Smooth muscle cell (in vitro differentiated cells): Measurements from ENCODE around the gene AGL. TPM values are rescaled to one million over a fixed set of nuclear protein-coding genes. Genes with fewer than 3 reads are reported as not detected.

Experiments used
- DNase-seq: peaks from one replicate; lab custom pipeline; 2025; ENCODE audit not compliant: unreplicated experiment; lab: John Stamatoyannopoulos, UW
- H2AFZ ChIP-seq: fragments of 200-600 bp; sonication (generic); 2 replicates; pipeline ENCODE4 v1.6.0; 2016; ENCODE audit warnings: antibody characterized with exemption, low read depth, mild to moderate bottlenecking
- H3F3A ChIP-seq: fragments of 200-600 bp; sonication (generic); 2 replicates; pipeline ENCODE4 v1.6.0; 2017; ENCODE audit warnings: antibody characterized with exemption, low read depth
- H3K27ac ChIP-seq: fragments of 200-600 bp; sonication (generic); 2 replicates; pipeline ENCODE4 v1.5.1; 2016; ENCODE audit warnings: low read depth, mild to moderate bottlenecking
- H3K27me3 ChIP-seq: fragments of 200-600 bp; sonication (generic); 2 replicates; pipeline ENCODE4 v1.6.1; 2016; ENCODE audit warnings: low read depth, mild to moderate bottlenecking
- H3K36me3 ChIP-seq: fragments of 200-600 bp; sonication (generic); 2 replicates; pipeline ENCODE4 v1.5.1; 2016; ENCODE audit warnings: low read depth
- H3K4me1 ChIP-seq: fragments of 200-600 bp; sonication (generic); 2 replicates; pipeline ENCODE4 v1.5.1; 2016; ENCODE audit warnings: low read depth
- H3K4me2 ChIP-seq: fragments of 200-600 bp; sonication (generic); 2 replicates; pipeline ENCODE4 v1.6.0; 2016; ENCODE audit warnings: mild to moderate bottlenecking
- H3K4me3 ChIP-seq: fragments of 200-600 bp; sonication (generic); 2 replicates; pipeline ENCODE4 v1.5.1; 2016; ENCODE audit warnings: mild to moderate bottlenecking
- H3K79me2 ChIP-seq: fragments of 200-600 bp; sonication (generic); 2 replicates; pipeline ENCODE4 v1.6.0; 2016; ENCODE audit warnings: low read depth, mild to moderate bottlenecking
- H3K9ac ChIP-seq: fragments of 200-600 bp; sonication (generic); 2 replicates; pipeline ENCODE4 v1.6.0; 2016; ENCODE audit warnings: low read depth
- H3K9me3 ChIP-seq: fragments of 200-600 bp; sonication (generic); replicated peaks from 2 replicates; pipeline ENCODE4 v1.5.1; 2016; ENCODE audit warnings: low read depth
- H4K20me1 ChIP-seq: fragments of 200-600 bp; sonication (generic); 2 replicates; pipeline ENCODE4 v1.6.0; 2016; ENCODE audit warnings: low read depth
- CTCF ChIP-seq: fragments of 200-600 bp; sonication (generic); IDR thresholded peaks from 2 replicates; pipeline ENCODE4 v1.5.1; 2017; ENCODE audit warnings: borderline replicate concordance, mild to moderate bottlenecking, antibody characterized with exemption; ENCODE audit not compliant: insufficient read depth, poor library complexity, severe bottlenecking
- WGBS: methylation state at CpG from one replicate; pipeline ENCODE4 v1.1.7; 2016; ENCODE audit warnings: low lambda C conversion rate; 5-methylcytosine and 5-hydroxymethylcytosine counted together
- polyA plus RNA-seq: library from polyadenylated mRNA; unstranded; fragments of >200 nt; fragmentation: Nextera tagmentation; extraction: Ambion mirVana; gene quantifications from 2 replicates; pipeline ENCODE4 v1.2.1, GENCODE V29; 2016
- total RNA-seq: library from RNA; depleted of rRNA; stranded (reverse); fragments of >200 nt; gene quantifications from 2 replicates; pipeline ENCODE4 v1.2.3, GENCODE V29; 2014

AGL gene
- total and polyA plus RNA-seq, 2 experiments from 2014 or later = 5.1 to 18.3 TPM

GRCh38 chr1:99945174-99945573 lies 95.0 kb downstream of the AGL start:
- H2AFZ ChIP-seq = no peak overlapping the region
- no peak overlapping the region for H3K4me3 ChIP-seq
- no peak overlapping the region for H3K9ac ChIP-seq
- H3K36me3 ChIP-seq = no peaks in the 10 kb centered on the region
- no peaks in the 10 kb centered on the region for H3F3A ChIP-seq
- no peaks in the 10 kb centered on the region for H4K20me1 ChIP-seq
- H3K79me2 ChIP-seq = no peaks in the 10 kb centered on the region
- no peak overlapping the region for H3K27ac ChIP-seq
- no peak overlapping the region for H3K4me2 ChIP-seq
- WGBS = 88% methylated on average over 1 of the region's 1 CpG
- no peaks in the 10 kb centered on the region for H3K9me3 ChIP-seq
- H3K4me1 ChIP-seq = peaks cover 5% of the 10 kb centered on the region
- H3K27me3 ChIP-seq = no peaks in the 10 kb centered on the region
- no peak for TF ChIP-seq CTCF
- DNase-seq = no peak

GRCh38 chr1:99950486-99950885 lies 100.3 kb downstream of the AGL start:
- Histone ChIP-seq H3K36me3 (no peaks in the 10 kb centered on the region), H3K9me3 (no peaks in the 10 kb centered on the region), H2AFZ (no peak overlapping the region), H4K20me1 (no peaks in the 10 kb centered on the region), H3K4me3 (no peak overlapping the region), H3K4me2 (no peak overlapping the region), H3K79me2 (no peaks in the 10 kb centered on the region), H3K27ac (no peak overlapping the region), H3K4me1 (no peaks in the 10 kb centered on the region), H3K9ac (no peak overlapping the region), H3F3A (no peaks in the 10 kb centered on the region), H3K27me3 (no peaks in the 10 kb centered on the region)
- no peak for DNase-seq
- WGBS = 94% methylated on average over 3 of the region's 3 CpGs
- no peak for TF ChIP-seq CTCF

- Histone ChIP-seq H3F3A (no peaks in the 10 kb centered on the region), H3K79me2 (no peaks in the 10 kb centered on the region), H3K9ac (no peak overlapping the region), H3K4me3 (no peak overlapping the region), H2AFZ (no peak overlapping the region), H3K36me3 (no peaks in the 10 kb centered on the region), H4K20me1 (no peaks in the 10 kb centered on the region), H3K4me1 (no peaks in the 10 kb centered on the region), H3K9me3 (no peaks in the 10 kb centered on the region), H3K27ac (no peak overlapping the region), H3K4me2 (no peak overlapping the region), H3K27me3 (no peaks in the 10 kb centered on the region)
- no peak for DNase-seq
- TF ChIP-seq CTCF = no peak
- WGBS = 93% methylated on average over 1 of the region's 1 CpG
These were observed 102.4 kb downstream of the AGL start for GRCh38 chr1:99952522-99952921.

GRCh38 chr1:99955375-99955774 lies 105.2 kb downstream of the AGL start:
- no peaks in the 10 kb centered on the region for H4K20me1 ChIP-seq
- WGBS = 89% methylated on average over 3 of the region's 3 CpGs
- H3K27ac ChIP-seq = no peak overlapping the region
- H3K4me3 ChIP-seq = no peak overlapping the region
- H3K36me3 ChIP-seq = no peaks in the 10 kb centered on the region
- TF ChIP-seq CTCF = no peak
- no peaks in the 10 kb centered on the region for H3F3A ChIP-seq
- DNase-seq = no peak
- H3K4me2 ChIP-seq = no peak overlapping the region
- no peaks in the 10 kb centered on the region for H3K4me1 ChIP-seq
- no peaks in the 10 kb centered on the region for H3K27me3 ChIP-seq
- H2AFZ ChIP-seq = no peak overlapping the region
- no peaks in the 10 kb centered on the region for H3K9me3 ChIP-seq
- H3K79me2 ChIP-seq = no peaks in the 10 kb centered on the region
- H3K9ac ChIP-seq = no peak overlapping the region
